ENCODE results near the gene USP3. TPM values are rescaled to one million over a fixed set of nuclear protein-coding genes. Genes with fewer than 3 reads are reported as not detected.
A peak's percentile ranks its signal among the peaks of the same experiment; 100 is the strongest.

The USP3 gene
- total and polyA plus RNA-seq, 2 donors (not counting 3 experiments of a cell fraction or from before 2014, with no cell fraction given) = 18.8 to 52.4 TPM

GRCh38 chr15:63502843-63503738 lies 1.3 kb upstream of the USP3 start:
- ChIA-PET POLR2A (interaction anchor here (1.0 to 1.1 kb wide), 2 partner anchors 19 to 60 kb away, joined by 3 to 6 read pairs; no protein-coding TSS in a partner anchor), CTCF (interaction anchor here (1.2 to 6.4 kb wide), 5 partner anchors 12 to 96 kb away, joined by 3 to 76 read pairs (median 36); no protein-coding TSS in a partner anchor)
- Histone ChIP-seq H2AFZ (ENCODE audit: low read depth, low read length) (peak overlapping the region; percentile 49), H3K27ac (ENCODE audit: insufficient read depth, low read depth, low read length) (peak overlapping the region; percentile 92), H3K9me1 (replicated peaks; ENCODE audit: control insufficient read depth, extremely low read depth, insufficient read depth, low read length) (no peaks in the 10 kb centered on the region), H3K9ac (replicated peaks; ENCODE audit: extremely low read depth, insufficient read depth, low read length) (peak overlapping the region; percentile 86), H4K20me1 (replicated peaks; ENCODE audit: control insufficient read depth, extremely low read depth, insufficient read depth, low read length) (peaks cover 7% of the 10 kb centered on the region), H3K4me1 (ENCODE audit: control insufficient read depth, extremely low read depth, insufficient read depth, low read length) (peaks cover 47% of the 10 kb centered on the region), H3K4me3 (replicated peaks in 1 of 3; ENCODE audit: insufficient read depth in 1 of 3, low read depth in 1 of 3, low read length in 3 of 3) (peak overlapping the region in 2 of 3 experiments; percentile 39 to 51), H3K4me2 (ENCODE audit: insufficient read depth, low read length) (peak overlapping the region; percentile 65), H3K9me3 (replicated peaks; ENCODE audit: control insufficient read depth, insufficient read depth, low read length) (no peaks in the 10 kb centered on the region), H3K27me3 (ENCODE audit: control insufficient read depth in 2 of 2, insufficient read depth in 2 of 2, low read length in 2 of 2) (no peaks in the 10 kb centered on the region), H3K36me3 (ENCODE audit: control insufficient read depth in 2 of 2, extremely low read depth in 1 of 2, insufficient read depth in 2 of 2, low read length in 2 of 2) (no peaks in the 10 kb centered on the region), H3K79me2 (ENCODE audit: control insufficient read depth, insufficient read depth, low read length) (peaks cover 35% of the 10 kb centered on the region)
- BruUV-seq (replicated peaks) = no TSS peak
- intact Hi-C loops (cut with micrococcal nuclease) = loop anchor here (1.0 to 5.0 kb wide), 6 partner anchors 16 to 606 kb away; no protein-coding TSS in a partner anchor
- dilution Hi-C loops (cut with MboI; ENCODE audit: extremely low pct_ligation_motif_present, low sequenced_read_pairs) = no loop called here
- FAIRE-seq (peak; percentile 93), DNase-seq (ENCODE audit: low read depth, low spot score) (peak; percentile 91)
- TF ChIP-seq FOS (IDR thresholded peaks at IDR 0.05; ENCODE audit: borderline replicate concordance, insufficient read depth, low read length) (peak; percentile 46), JUN (IDR thresholded peaks at IDR 0.05; ENCODE audit: borderline replicate concordance, insufficient read depth, insufficient read length, low read depth) (peak; percentile 36), GATA2 (IDR thresholded peaks at IDR 0.05; ENCODE audit: insufficient read depth, insufficient read length, low read depth, low read length) (no peak), POLR2A (IDR thresholded peaks at IDR 0.05; ENCODE audit: low read depth, low read length) (peak; percentile 76), EZH2 (IDR thresholded peaks at IDR 0.05; ENCODE audit: borderline replicate concordance, low read depth, low read length, severe bottlenecking) (no peak), POLR2AphosphoS5 (IDR thresholded peaks at IDR 0.05; ENCODE audit: insufficient read depth, low read depth, low read length) (peak; percentile 96), CTCF (IDR thresholded peaks at IDR 0.05; ENCODE audit: extremely low read depth in 1 of 2, insufficient read depth in 1 of 2, low read depth in 1 of 2, low read length in 2 of 2) (no peak), MAX (IDR thresholded peaks at IDR 0.05; ENCODE audit: insufficient read depth, insufficient read length) (no peak), MYC (IDR thresholded peaks at IDR 0.05; ENCODE audit: low read depth, low read length) (peak; percentile 54)

Measured in endothelial cell of umbilical vein (primary cell).